ENCODE results near the gene CROCC. TPM values are rescaled to one million over a fixed set of nuclear protein-coding genes. Genes with fewer than 3 reads are reported as not detected.

CROCC gene
- total RNA-seq, 4 donors from 2014 or later: 22.3 to 164 (median 68.4) TPM

DNA sequence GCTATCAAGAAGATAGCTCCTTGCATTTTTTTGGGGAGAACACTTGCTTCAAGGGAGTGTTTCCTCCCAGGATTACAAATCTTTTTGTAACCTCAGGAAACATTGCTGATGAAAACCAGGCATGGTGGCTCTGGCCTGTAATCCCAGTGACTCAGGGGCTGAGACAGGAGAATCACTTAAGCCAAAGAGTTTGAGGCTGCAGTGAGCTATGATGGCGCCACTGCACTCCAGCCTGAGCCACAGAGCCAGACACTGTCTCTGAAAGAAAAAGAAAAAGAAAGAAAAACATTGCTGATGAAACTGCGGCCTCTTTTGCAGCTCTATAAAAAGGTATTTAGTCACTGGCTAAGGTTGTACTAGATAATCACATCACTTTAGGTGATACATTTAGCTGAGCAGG is 18.7 kb upstream of the CROCC start:
- Histone ChIP-seq H3K9me3 (peaks cover 0 to 17% (median 0%) of the 10 kb centered on the region in 4 donors), H3K27ac (peak overlapping the region; percentile 95 to 99 (median 97)), H3K27me3 (no peaks in the 10 kb centered on the region), H3K36me3 (no peaks in the 10 kb centered on the region), H3K4me3 (no peak overlapping the region), H3K4me1 (peaks cover 0 to 19% (median 6%) of the 10 kb centered on the region in 4 donors)
- no peak for TF ChIP-seq EP300 (IDR thresholded peaks at IDR 0.05)
- TF ChIP-seq CTCF (IDR thresholded peaks at IDR 0.05): no peak
- no peak for TF ChIP-seq POLR2A (IDR thresholded peaks at IDR 0.05)
- no peak for DNase-seq (ENCODE audit: low spot score in 2 of 2)
- 54 to 58% methylated on average over 2 of the region's 2 CpGs for WGBS, 2 donors

DNA sequence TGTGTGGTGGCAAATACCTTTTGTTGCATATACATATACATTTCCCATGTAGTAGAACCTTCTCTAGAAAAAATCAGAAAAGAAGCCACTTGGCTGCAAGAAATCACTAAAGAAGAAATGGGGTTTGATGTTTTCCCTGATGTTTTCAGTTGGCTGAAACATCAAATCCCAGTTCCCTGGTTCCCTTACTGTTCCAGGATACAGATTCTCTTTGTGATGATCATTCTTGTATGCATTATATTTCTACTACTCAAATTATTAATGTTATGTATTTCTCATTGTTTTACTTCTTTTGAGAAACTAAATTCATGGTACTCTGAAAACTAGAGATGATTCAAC is 18.3 kb upstream of the CROCC start:
- Histone ChIP-seq H3K9me3 (peaks cover 0 to 17% (median 0%) of the 10 kb centered on the region in 4 donors), H3K27ac (peak overlapping the region; percentile 95 to 99 (median 97)), H3K4me3 (peak overlapping the region; percentile 48 to 68 (median 60)), H3K4me1 (peaks cover 0 to 19% (median 6%) of the 10 kb centered on the region in 4 donors), H3K36me3 (no peaks in the 10 kb centered on the region), H3K27me3 (no peaks in the 10 kb centered on the region)
- TF ChIP-seq EP300 (IDR thresholded peaks at IDR 0.05) (no peak), CTCF (IDR thresholded peaks at IDR 0.05) (no peak), POLR2A (IDR thresholded peaks at IDR 0.05) (no peak)
- no peak for DNase-seq (ENCODE audit: low spot score in 2 of 2)

DNA sequence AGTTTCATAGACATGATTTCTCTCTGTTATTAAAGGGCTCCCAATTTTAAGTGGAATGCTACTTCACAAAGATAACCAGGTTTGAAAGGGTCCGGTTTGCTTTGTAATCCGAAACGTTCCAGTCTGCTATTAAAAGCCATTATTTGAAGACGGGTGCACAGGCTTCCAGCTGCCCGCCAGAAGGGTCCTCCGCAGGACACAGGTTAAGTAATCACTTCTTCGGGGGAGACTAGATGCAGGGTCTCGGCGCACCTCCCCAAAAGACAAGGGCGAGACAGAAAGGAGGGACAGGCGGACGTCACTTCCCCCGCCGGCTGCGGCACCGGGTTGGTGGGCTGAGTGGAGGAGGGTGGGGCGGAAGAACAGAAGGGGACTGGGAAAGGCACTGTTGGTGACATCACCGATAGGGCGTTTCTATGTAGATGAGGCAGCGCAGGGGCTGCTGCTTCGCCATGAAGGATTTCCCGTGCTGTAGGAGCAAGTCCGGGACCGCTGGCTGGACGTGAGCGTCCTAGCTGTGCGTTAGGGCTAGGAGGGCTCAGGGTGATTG is 17.1 kb upstream of the CROCC start:
- no peaks in the 10 kb centered on the region for H3K36me3 ChIP-seq
- H3K4me1 ChIP-seq: peaks cover 0 to 19% (median 6%) of the 10 kb centered on the region in 4 donors
- H3K9me3 ChIP-seq: peaks cover 0 to 17% (median 0%) of the 10 kb centered on the region in 4 donors
- peak overlapping the region; percentile 95 to 99 (median 97) for H3K27ac ChIP-seq
- peak in 1 of 2 donors; percentile 99 for TF ChIP-seq EP300 (IDR thresholded peaks at IDR 0.05)
- peak; percentile 55 to 97 for TF ChIP-seq POLR2A (IDR thresholded peaks at IDR 0.05)
- peak in 1 of 5 experiments; percentile 46 for TF ChIP-seq CTCF (IDR thresholded peaks at IDR 0.05)
- peak; percentile 98 to 100 for DNase-seq (ENCODE audit: low spot score in 2 of 2)
- H3K27me3 ChIP-seq: no peaks in the 10 kb centered on the region
- H3K4me3 ChIP-seq: peak overlapping the region; percentile 48 to 68 (median 60)
- WGBS, 2 donors: 0 to 1% methylated on average over 27 of the region's 27 CpGs

GRCh38 chr1:16905110-16905867 is 16.4 kb upstream of the CROCC start:
- Histone ChIP-seq H3K9me3 (peaks cover 0 to 17% (median 0%) of the 10 kb centered on the region in 4 donors), H3K27me3 (no peaks in the 10 kb centered on the region), H3K36me3 (no peaks in the 10 kb centered on the region), H3K4me1 (peaks cover 0 to 19% (median 6%) of the 10 kb centered on the region in 4 donors), H3K4me3 (peak overlapping the region; percentile 48 to 68 (median 60)), H3K27ac (peak overlapping the region; percentile 95 to 99 (median 97))
- TF ChIP-seq CTCF (IDR thresholded peaks at IDR 0.05) (peak in 1 of 5 experiments; percentile 57), POLR2A (IDR thresholded peaks at IDR 0.05) (peak in 1 of 2 donors; percentile 97), EP300 (IDR thresholded peaks at IDR 0.05) (peak in 1 of 2 donors; percentile 100)
- 5 to 8% methylated on average over 12 of the region's 12 CpGs for WGBS, 2 donors
- DNase-seq (ENCODE audit: low spot score in 2 of 2): no peak
